SK-N-SH (cell line): ENCODE results near the gene ADCY1. TPM values are rescaled to one million over a fixed set of nuclear protein-coding genes. Genes with fewer than 3 reads are reported as not detected.

Experiments
- CTCF ChIA-PET: fragments of 300-600, 350-600 bp; formaldehyde crosslinking; extraction: SDS; loops from one replicate; lab custom pipeline; 2021; lab: Yijun Ruan, JAX
- POLR2A ChIA-PET: fragments of 350-600 bp; sonication (Branson Sonifier 250); formaldehyde crosslinking; extraction: SDS; loops from one replicate; lab custom pipeline; 2020; ENCODE audit warnings: antibody characterized with exemption, inconsistent platforms; lab: Yijun Ruan, JAX
- DNase-seq: peaks from one replicate; pipeline ENCODE4 v3.0.0; 2012
- H2AFZ ChIP-seq: fragments of 200-600 bp; sonication (generic); 2 replicates; pipeline ENCODE4 v1.8.1; 2016; ENCODE audit warnings: antibody characterized with exemption, mild to moderate bottlenecking, low read depth
- H3F3A ChIP-seq: fragments of 200-600 bp; sonication (generic); replicated peaks from 2 replicates; pipeline ENCODE3; 2016; ENCODE audit warnings: antibody characterized with exemption, mild to moderate bottlenecking; ENCODE audit not compliant: insufficient read depth
- H3K27ac ChIP-seq, 2 experiments: fragments of 200-500 bp in 1 of 2; fragments of 200-600 bp in 1 of 2; sonication (Bioruptor generic) in 1 of 2; sonication (generic), shearing (Covaris generic) in 1 of 2; 2 replicates each; pipeline versions ENCODE4 v1.5.1 to v1.6.1; 2014 to 2016; ENCODE audit warnings: low read depth in 2 of 2, inconsistent platforms in 1 of 2, low read length in 1 of 2, mild to moderate bottlenecking in 1 of 2, mixed read lengths in 1 of 2
- H3K27me3 ChIP-seq: fragments of 200-600 bp; sonication (generic), shearing (Covaris generic); 2 replicates; pipeline ENCODE4 v1.6.1; 2016; ENCODE audit warnings: mixed run types; ENCODE audit not compliant: insufficient read depth
- H3K36me3 ChIP-seq, 2 experiments: fragments of 200-500 bp in 1 of 2; fragments of 200-600 bp in 1 of 2; sonication (Bioruptor generic) in 1 of 2; sonication (generic) in 1 of 2; replicated peaks in 1 of 2; 2 replicates each; pipeline versions ENCODE3 to v1.5.1; 2014 to 2016; ENCODE audit warnings: low read length in 1 of 2, mild to moderate bottlenecking in 1 of 2; ENCODE audit not compliant: insufficient read depth in 2 of 2, control insufficient read depth in 1 of 2
- H3K4me1 ChIP-seq, 2 experiments: fragments of 200-500 bp in 1 of 2; fragments of 200-600 bp in 1 of 2; sonication (Bioruptor generic) in 1 of 2; sonication (generic), shearing (Covaris generic) in 1 of 2; 2 replicates each; pipeline versions ENCODE4 v1.5.1 to v1.6.1; 2014 to 2016; ENCODE audit warnings: low read depth in 1 of 2, low read length in 1 of 2, mixed run types in 1 of 2; ENCODE audit not compliant: insufficient read depth in 2 of 2, control insufficient read depth in 1 of 2
- H3K4me2 ChIP-seq: fragments of 200-600 bp; sonication (generic), shearing (Covaris generic); 2 replicates; pipeline ENCODE4 v1.6.1; 2017; ENCODE audit warnings: mixed run types
- H3K4me3 ChIP-seq, 2 experiments: fragments of 200-500 bp in 1 of 2; fragments of 200-600 bp in 1 of 2; sonication (Bioruptor generic) in 1 of 2; sonication (generic), shearing (Covaris generic) in 1 of 2; 2 replicates each; pipeline versions ENCODE4 v1.5.1 to v1.8.1; 2014 to 2016; ENCODE audit warnings: low read depth in 2 of 2, inconsistent platforms in 1 of 2, low read length in 1 of 2, mild to moderate bottlenecking in 1 of 2, mixed read lengths in 1 of 2, moderate library complexity in 1 of 2
- H3K79me2 ChIP-seq: fragments of 200-600 bp; sonication (generic); 2 replicates; pipeline ENCODE4 v1.8.1; 2017; ENCODE audit warnings: mild to moderate bottlenecking; ENCODE audit not compliant: insufficient read depth
- H3K9ac ChIP-seq: fragments of 200-600 bp; sonication (generic); 2 replicates; pipeline ENCODE4 v1.6.1; 2017; ENCODE audit warnings: mixed run types
- H3K9me2 ChIP-seq: fragments of 200-600 bp; sonication (generic); 2 replicates; pipeline ENCODE4 v1.6.1; 2017; ENCODE audit warnings: mixed run types
- H3K9me3 ChIP-seq: fragments of 200-600 bp; sonication (generic); 2 replicates; pipeline ENCODE4 v1.6.1; 2017; ENCODE audit warnings: mixed run types, mild to moderate bottlenecking, moderate library complexity
- H4K20me1 ChIP-seq: fragments of 200-600 bp; sonication (generic); 2 replicates; pipeline ENCODE4 v1.6.1; 2017; ENCODE audit warnings: mild to moderate bottlenecking, mixed run types; ENCODE audit not compliant: insufficient read depth
- FOXM1 ChIP-seq: IDR thresholded peaks from 2 replicates; pipeline ENCODE4 v1.4.0; 2012; ENCODE audit warnings: low read depth, mild to moderate bottlenecking
- GABPA ChIP-seq: IDR thresholded peaks from 2 replicates; pipeline ENCODE4 v1.4.0; 2012; ENCODE audit warnings: low read depth, mild to moderate bottlenecking
- GATA2 ChIP-seq: sonication (generic); formaldehyde crosslinking; IDR thresholded peaks from 2 replicates; pipeline ENCODE4 v1.5.0; 2020; ENCODE audit warnings: mild to moderate bottlenecking, missing genetic modification reagents
- JUND ChIP-seq: IDR thresholded peaks from 2 replicates; pipeline ENCODE4 v1.4.0; 2012
- PBX3 ChIP-seq: IDR thresholded peaks from 2 replicates; pipeline ENCODE4; 2012
- RCOR1 ChIP-seq: fragments of 150-350 bp; IDR thresholded peaks from 2 replicates; pipeline ENCODE4 v1.6.1; 2017; ENCODE audit warnings: antibody characterized with exemption, low read length
- REST ChIP-seq: IDR thresholded peaks from 2 replicates; pipeline ENCODE4 v1.6.1; 2012; ENCODE audit warnings: mild to moderate bottlenecking, low read depth, low read length, moderate library complexity
- RFX5 ChIP-seq: IDR thresholded peaks from 2 replicates; pipeline ENCODE4 v1.6.1; 2012; ENCODE audit warnings: mild to moderate bottlenecking, improper control_type of control experiment, low read length
- SIN3A ChIP-seq: IDR thresholded peaks from 2 replicates; pipeline ENCODE4 v1.6.1; 2012; ENCODE audit warnings: low read depth, mild to moderate bottlenecking, low read length, moderate library complexity, borderline replicate concordance
- SMC3 ChIP-seq: IDR thresholded peaks from 2 replicates; pipeline ENCODE4 v1.6.1; 2012; ENCODE audit warnings: low read depth, low read length, improper control_type of control experiment
- USF2 ChIP-seq: fragments of 150-350 bp; IDR thresholded peaks from 2 replicates; pipeline ENCODE4 v1.6.1; 2017; ENCODE audit warnings: antibody characterized with exemption, low read length, low read depth, borderline replicate concordance
- ZBTB33 ChIP-seq: IDR thresholded peaks from 2 replicates; pipeline ENCODE4 v1.4.0; 2012; ENCODE audit warnings: low read depth, borderline replicate concordance
- WGBS: methylation state at CpG from one replicate; pipeline ENCODE4 v1.1.6; 2017; ENCODE audit warnings: low lambda C conversion rate; 5-methylcytosine and 5-hydroxymethylcytosine counted together
- polyA plus RNA-seq, 3 experiments: library from polyadenylated mRNA; depleted of rRNA; stranded (reverse); fragments of >200 nt; gene quantifications; 2 replicates each; pipeline ENCODE4 v1.2.3, GENCODE V29; 2012

ADCY1 gene
- polyA plus RNA-seq, 1 of the 3 experiments (the other 2 are of a cell fraction) = 0.16 TPM

- ChIA-PET CTCF (no interaction called here), POLR2A (no interaction called here)
- H3K9me3 ChIP-seq = no peaks in the 10 kb centered on the region
- H3K36me3 ChIP-seq = peaks cover 0 to 6% of the 10 kb centered on the region in 2 experiments
- 39% methylated on average over 2 of the region's 2 CpGs for WGBS
- no peak overlapping the region for H2AFZ ChIP-seq
- no peaks in the 10 kb centered on the region for H3F3A ChIP-seq
- H4K20me1 ChIP-seq = no peaks in the 10 kb centered on the region
- H3K9me2 ChIP-seq = no peaks in the 10 kb centered on the region
- no peak overlapping the region; a peak in 1 of 4 replicates for H3K27ac ChIP-seq
- no peak overlapping the region for H3K4me2 ChIP-seq
- H3K4me1 ChIP-seq = peaks cover 0 to 22% of the 10 kb centered on the region in 2 experiments; a peak in 1 of 4 replicates
- H3K9ac ChIP-seq = no peak overlapping the region
- no peak overlapping the region for H3K4me3 ChIP-seq
- DNase-seq = peak; percentile 62
- H3K27me3 ChIP-seq = peaks cover 8% of the 10 kb centered on the region; the same call in 1 of the 2 replicates
- TF ChIP-seq SMC3 (no peak), SIN3A (no peak)
- no peaks in the 10 kb centered on the region for H3K79me2 ChIP-seq
Measured at GRCh38 chr7:45700556-45700955, 126.4 kb downstream of the ADCY1 start.

- DNase-seq = peak; percentile 60
- POLR2A ChIA-PET = no interaction called here
- CTCF ChIA-PET = no interaction called here
- Histone ChIP-seq H3K36me3 (peaks cover 0 to 7% of the 10 kb centered on the region in 2 experiments), H3F3A (no peaks in the 10 kb centered on the region), H3K27ac (no peak overlapping the region; a peak in 1 of 4 replicates), H3K9ac (no peak overlapping the region), H3K4me2 (no peak overlapping the region), H3K27me3 (peaks cover 8% of the 10 kb centered on the region; the same call in 1 of the 2 replicates), H3K9me2 (no peaks in the 10 kb centered on the region), H4K20me1 (no peaks in the 10 kb centered on the region), H3K79me2 (no peaks in the 10 kb centered on the region), H2AFZ (no peak overlapping the region), H3K9me3 (no peaks in the 10 kb centered on the region), H3K4me3 (no peak overlapping the region), H3K4me1 (peaks cover 0 to 22% of the 10 kb centered on the region in 2 experiments; a peak in 1 of 4 replicates)
- TF ChIP-seq GATA2 = peak; percentile 69
- no peak for TF ChIP-seq GABPA
- no peak for TF ChIP-seq FOXM1
- 58% methylated on average over 16 of the region's 18 CpGs for WGBS
Measured at GRCh38 chr7:45701701-45702510, 127.7 kb downstream of the ADCY1 start.

- CTCF ChIA-PET = no interaction called here
- no peaks in the 10 kb centered on the region for H4K20me1 ChIP-seq
- POLR2A ChIA-PET = no interaction called here
- WGBS = 55% methylated on average over 5 of the region's 5 CpGs
- no peak overlapping the region for H3K4me2 ChIP-seq
- no peak overlapping the region for H3K27ac ChIP-seq
- H3K36me3 ChIP-seq = peaks cover 0 to 7% of the 10 kb centered on the region in 2 experiments
- H3K9me2 ChIP-seq = no peaks in the 10 kb centered on the region
- H3K4me3 ChIP-seq = no peak overlapping the region
- peaks cover 0 to 22% of the 10 kb centered on the region in 2 experiments; a peak in 1 of 4 replicates for H3K4me1 ChIP-seq
- H3K9ac ChIP-seq = no peak overlapping the region
- no peak overlapping the region for H2AFZ ChIP-seq
- peak; percentile 20 for DNase-seq
- no peaks in the 10 kb centered on the region for H3K79me2 ChIP-seq
- H3F3A ChIP-seq = no peaks in the 10 kb centered on the region
- H3K27me3 ChIP-seq = peaks cover 8% of the 10 kb centered on the region; the same call in 1 of the 2 replicates
- H3K9me3 ChIP-seq = no peaks in the 10 kb centered on the region
- TF ChIP-seq ZBTB33 (no peak), SIN3A (no peak), PBX3 (no peak), REST (no peak), USF2 (no peak), RFX5 (no peak), JUND (no peak), RCOR1 (no peak)
Measured at GRCh38 chr7:45702751-45703150, 128.6 kb downstream of the ADCY1 start.
